Breast epithelium (tissue), 4 donors: ENCODE data around the gene NR4A1. TPM values are rescaled to one million over a fixed set of nuclear protein-coding genes. Genes with fewer than 3 reads are reported as not detected.

Experiments used
- DNase-seq, 2 donors: peaks; one replicate each; pipeline ENCODE4 v3.0.0-alpha.2; 2019; ENCODE audit warnings: low spot score in 2 of 2
- H3K27ac ChIP-seq, 2 donors: fragments of 200-600 bp; sonication (generic) in 1 of 2; one replicate each; pipeline ENCODE4 v1.5.1; 2016 to 2019; ENCODE audit warnings: mild to moderate bottlenecking in 1 of 2
- H3K27me3 ChIP-seq, 2 donors: fragments of 200-600 bp; sonication (generic) in 1 of 2; one replicate each; pipeline versions ENCODE4 v1.5.1 to v1.6.0; 2017 to 2019; ENCODE audit warnings: control low read depth in 1 of 2, mild to moderate bottlenecking in 1 of 2
- H3K36me3 ChIP-seq: fragments of 200-600 bp; one replicate; pipeline ENCODE4 v1.5.1; 2019
- H3K4me1 ChIP-seq, 2 donors: fragments of 200-600 bp; sonication (generic); one replicate each; pipeline ENCODE4 v1.5.1; 2016 to 2019; ENCODE audit warnings: control low read depth in 1 of 2
- H3K4me3 ChIP-seq, 3 donors: fragments of 200-600 bp; sonication (generic); 1 replicate in 2 of 3; 2 replicates in 1 of 3; pipeline ENCODE4 v1.5.1; 2016 to 2019; ENCODE audit warnings: mild to moderate bottlenecking in 3 of 3, moderate library complexity in 2 of 3
- H3K9me3 ChIP-seq, 2 donors: fragments of 200-600 bp; sonication (generic) in 1 of 2; one replicate each; pipeline ENCODE4 v1.5.1; 2016 to 2019; ENCODE audit warnings: control low read depth in 1 of 2
- CTCF ChIP-seq, 3 donors: fragments of 450-650 bp; IDR thresholded peaks; one replicate each; pipeline ENCODE4 v1.5.1; 2016 to 2017; ENCODE audit warnings: antibody characterized with exemption in 3 of 3, mild to moderate bottlenecking in 3 of 3, moderate library complexity in 3 of 3
- POLR2A ChIP-seq: fragments of 450-650 bp; IDR thresholded peaks from one replicate; pipeline ENCODE4 v1.6.1; 2016; ENCODE audit warnings: antibody characterized with exemption, mild to moderate bottlenecking, moderate library complexity
- POLR2AphosphoS5 ChIP-seq, 3 donors: sonication (generic); formaldehyde crosslinking; IDR thresholded peaks; one replicate each; pipeline ENCODE4 v1.6.1; 2017; ENCODE audit warnings: antibody characterized with exemption in 3 of 3
- intact Hi-C: fragments of 100-400 bp; cut with DNase I; formaldehyde crosslinking; loops from one replicate; pipeline ENCODE4 v1.15.1; 2023; ENCODE audit warnings: low total_unique reads
- total RNA-seq, 3 donors: library from RNA; depleted of rRNA; stranded (reverse); fragments of >200 nt; gene quantifications; one replicate each; pipeline ENCODE4 v1.1.0, GENCODE V29; 2016

NR4A1 gene
- total RNA-seq, 3 donors from 2014 or later: 35.7 to 154 (median 66.2) TPM

- Histone ChIP-seq H3K4me3 (peak overlapping the region; percentile 66 to 90 (median 75)), H3K9me3 (no peaks in the 10 kb centered on the region), H3K4me1 (peaks cover 11 to 15% of the 10 kb centered on the region in 2 donors), H3K27me3 (no peaks in the 10 kb centered on the region), H3K36me3 (no peaks in the 10 kb centered on the region), H3K27ac (peak overlapping the region; percentile 89 to 93)
- TF ChIP-seq CTCF (IDR thresholded peaks at IDR 0.05): no peak
- TF ChIP-seq POLR2AphosphoS5 (IDR thresholded peaks at IDR 0.05): peak in 2 of 3 donors; percentile 51 to 72
- peak; percentile 68 to 75 for DNase-seq
- intact Hi-C loops: no loop called here
These were observed 13.9 kb upstream of the NR4A1 start for GRCh38 chr12:52037248-52037861.

GRCh38 chr12:52038447-52038846 lies 12.8 kb upstream of the NR4A1 start:
- Histone ChIP-seq H3K27me3 (no peaks in the 10 kb centered on the region), H3K27ac (peak overlapping the region; percentile 8 to 89), H3K9me3 (no peaks in the 10 kb centered on the region), H3K4me1 (peaks cover 9 to 21% of the 10 kb centered on the region in 2 donors), H3K4me3 (peak overlapping the region in 2 of 3 donors; percentile 75 to 90), H3K36me3 (no peaks in the 10 kb centered on the region)
- no peak for DNase-seq
- intact Hi-C loops: no loop called here
- TF ChIP-seq POLR2AphosphoS5 (IDR thresholded peaks at IDR 0.05): no peak
- no peak for TF ChIP-seq CTCF (IDR thresholded peaks at IDR 0.05)
- TF ChIP-seq POLR2A: no peak

GRCh38 chr12:52041035-52041434 lies 10.2 kb upstream of the NR4A1 start:
- no peaks in the 10 kb centered on the region for H3K9me3 ChIP-seq
- no peak for DNase-seq
- no peak for TF ChIP-seq POLR2AphosphoS5 (IDR thresholded peaks at IDR 0.05)
- TF ChIP-seq POLR2A: no peak
- TF ChIP-seq CTCF (IDR thresholded peaks at IDR 0.05): no peak
- H3K4me1 ChIP-seq: peaks cover 14 to 39% of the 10 kb centered on the region in 2 donors
- H3K27me3 ChIP-seq: no peaks in the 10 kb centered on the region
- H3K36me3 ChIP-seq: no peaks in the 10 kb centered on the region
- intact Hi-C loops: no loop called here
- peak overlapping the region; percentile 92 to 94 for H3K27ac ChIP-seq
- no peak overlapping the region for H3K4me3 ChIP-seq

GRCh38 chr12:52041695-52042123 lies 9.5 kb upstream of the NR4A1 start:
- peak overlapping the region; percentile 92 to 94 for H3K27ac ChIP-seq
- no peaks in the 10 kb centered on the region for H3K9me3 ChIP-seq
- DNase-seq: peak; percentile 72 to 77
- peak in 1 of 3 donors; percentile 11 for TF ChIP-seq POLR2AphosphoS5 (IDR thresholded peaks at IDR 0.05)
- TF ChIP-seq CTCF (IDR thresholded peaks at IDR 0.05): no peak
- intact Hi-C loops: no loop called here
- no peaks in the 10 kb centered on the region for H3K27me3 ChIP-seq
- no peaks in the 10 kb centered on the region for H3K36me3 ChIP-seq
- H3K4me1 ChIP-seq: peaks cover 10 to 37% of the 10 kb centered on the region in 2 donors
- no peak overlapping the region for H3K4me3 ChIP-seq

GRCh38 chr12:52042706-52043385 lies 8.4 kb upstream of the NR4A1 start:
- H3K4me3 ChIP-seq: no peak overlapping the region
- no peaks in the 10 kb centered on the region for H3K36me3 ChIP-seq
- intact Hi-C loops: no loop called here
- H3K27me3 ChIP-seq: no peaks in the 10 kb centered on the region
- peaks cover 10 to 37% of the 10 kb centered on the region in 2 donors for H3K4me1 ChIP-seq
- H3K9me3 ChIP-seq: no peaks in the 10 kb centered on the region
- peak overlapping the region; percentile 92 to 94 for H3K27ac ChIP-seq
- DNase-seq: no peak
- TF ChIP-seq CTCF (IDR thresholded peaks at IDR 0.05): no peak
- TF ChIP-seq POLR2A: no peak
- TF ChIP-seq POLR2AphosphoS5 (IDR thresholded peaks at IDR 0.05): no peak
